GM12878 (cell line): ENCODE results near the gene PYM1. TPM values are rescaled to one million over a fixed set of nuclear protein-coding genes. Genes with fewer than 3 reads are reported as not detected.
A peak's percentile ranks its signal among the peaks of the same experiment; 100 is the strongest.

Experiments used
- BACH1 ChIP-seq: fragments of 450-650 bp; IDR thresholded peaks from 2 replicates; pipeline ENCODE4 v1.6.1; 2017; ENCODE audit warnings: mild to moderate bottlenecking, borderline replicate concordance
- BCLAF1 ChIP-seq: fragments of 450-650 bp; IDR thresholded peaks from 2 replicates; pipeline ENCODE4 v1.6.1; 2017; ENCODE audit warnings: antibody characterized with exemption, mild to moderate bottlenecking, moderate library complexity
- BRCA1 ChIP-seq: IDR thresholded peaks from 2 replicates; pipeline ENCODE4 v1.6.1; 2011; ENCODE audit warnings: low read depth, low read length, improper control_type of control experiment
- CREB1 ChIP-seq: IDR thresholded peaks from 2 replicates; pipeline ENCODE4 v1.6.1; 2012; ENCODE audit warnings: low read depth, mild to moderate bottlenecking, inconsistent platforms
- CREM ChIP-seq: IDR thresholded peaks from 2 replicates; pipeline ENCODE4 v1.6.1; 2014; ENCODE audit warnings: antibody characterized with exemption, low read depth
- ESRRA ChIP-seq: IDR thresholded peaks from 2 replicates; pipeline ENCODE4 v1.6.1; 2012; ENCODE audit warnings: mild to moderate bottlenecking, low read length, improper control_type of control experiment
- HDGF ChIP-seq: fragments of 450-650 bp; IDR thresholded peaks from 2 replicates; pipeline ENCODE4 v1.6.1; 2016; ENCODE audit warnings: antibody characterized with exemption
- MTA3 ChIP-seq: IDR thresholded peaks from 2 replicates; pipeline ENCODE4 v1.6.1; 2012; ENCODE audit warnings: low read length, inconsistent platforms, borderline replicate concordance
- NR2C2 ChIP-seq: IDR thresholded peaks from 2 replicates; pipeline ENCODE4 v1.6.1; 2011; ENCODE audit warnings: borderline replicate concordance, low read depth; ENCODE audit not compliant: control insufficient read depth, insufficient read length
- POLR2AphosphoS5 ChIP-seq: IDR thresholded peaks from 2 replicates; pipeline ENCODE4 v1.6.1; 2011; ENCODE audit warnings: mild to moderate bottlenecking, low read length, inconsistent platforms
- RAD51 ChIP-seq: fragments of 450-650 bp; IDR thresholded peaks from 2 replicates; pipeline ENCODE4 v1.6.1; 2016; ENCODE audit warnings: moderate library complexity, mild to moderate bottlenecking, inconsistent platforms
- RELA ChIP-seq: fragments of 450-650 bp; IDR thresholded peaks from 2 replicates; pipeline ENCODE4 v1.8.0; 2014; ENCODE audit warnings: borderline replicate concordance; ENCODE audit not compliant: partially characterized antibody
- REST ChIP-seq: IDR thresholded peaks from 2 replicates; pipeline ENCODE4 v1.6.1; 2012; ENCODE audit warnings: mild to moderate bottlenecking, low read depth, low read length
- SMAD1 ChIP-seq: fragments of 450-650 bp; IDR thresholded peaks from 2 replicates; pipeline ENCODE4 v1.6.1; 2018; ENCODE audit warnings: mild to moderate bottlenecking, low read depth; ENCODE audit not compliant: partially characterized antibody
- SREBF1 ChIP-seq: IDR thresholded peaks from 2 replicates; pipeline ENCODE4 v1.6.1; 2012; ENCODE audit warnings: mild to moderate bottlenecking, low read length
- SUZ12 ChIP-seq: fragments of 200-600 bp; sonication (generic); IDR thresholded peaks from one replicate; pipeline ENCODE4 v1.6.1; 2018; ENCODE audit warnings: antibody characterized with exemption, mild to moderate bottlenecking; ENCODE audit not compliant: unreplicated experiment
- TCF3 ChIP-seq: IDR thresholded peaks from 2 replicates; pipeline ENCODE4 v1.6.1; 2012; ENCODE audit warnings: low read depth, mild to moderate bottlenecking, low read length, borderline replicate concordance; ENCODE audit not compliant: insufficient read depth
- ZBTB40 ChIP-seq: fragments of 450-650 bp; IDR thresholded peaks from 2 replicates; pipeline ENCODE4 v1.6.1; 2016; ENCODE audit warnings: mild to moderate bottlenecking, moderate library complexity, borderline replicate concordance
- polyA plus RNA-seq, 11 experiments: library from polyadenylated mRNA; depleted of rRNA in 4 of 11; unstranded in 6 of 11; stranded (reverse) in 5 of 11; fragments of >200 nt; fragmentation: Nextera tagmentation in 4 of 11; fragmentation: Illumina TruSeq in 1 of 11; extraction: Ambion mirVana in 4 of 11; extraction: Trizol in 1 of 11; gene quantifications; 1 replicate in 1 of 11; 2 replicates in 10 of 11; pipeline versions ENCODE4 v1.2.1 to v1.2.3, GENCODE V29; 2011 to 2016; ENCODE audit warnings: inconsistent platforms in 2 of 11, missing spikeins in 2 of 11, low read depth in 1 of 11
- total RNA-seq, 4 experiments: library from RNA; depleted of rRNA in 3 of 4; stranded (reverse); fragments of >200 nt in 3 of 4; fragmentation: Illumina TruSeq in 1 of 4; extraction: Trizol in 1 of 4; gene quantifications; 2 replicates each; pipeline versions ENCODE4 v1.2.1 to v1.2.3, GENCODE V29; 2013 to 2021

Gene PYM1
- total and polyA plus RNA-seq, 10 of the 15 experiments (the other 5 are each of a cell fraction or from before 2014, with no cell fraction given): 33.9 to 93.4 (median 55.8) TPM

- TF ChIP-seq ZBTB40 (peak; percentile 55; the same call in 1 of the 2 replicates), ESRRA (no peak), SREBF1 (no peak), CREM (no peak; the same call in none of the 2 replicates), SMAD1 (peak; percentile 48), BRCA1 (no peak), POLR2AphosphoS5 (peak; percentile 78), MTA3 (no peak), HDGF (no peak), RELA (no peak), REST (no peak), TCF3 (0 out of 2 replicates have a peak, but pooled peaks have one; percentile 8), NR2C2 (no peak), BCLAF1 (no peak), RAD51 (no peak; the same call in 1 of the 2 replicates), BACH1 (no peak; the same call in 1 of the 2 replicates), CREB1 (peak; percentile 37; the same call in 1 of the 2 replicates), SUZ12 (no peak)
Measured at GRCh38 chr12:55927588-55928502, at the start of gene PYM1 (continued).
